NCI-H2081 (cell line): ENCODE data around the gene MYH9.
"Not testable (repeated sequence)": the region's sequence is repeated elsewhere in the genome, so short reads cannot be mapped to it uniquely, and the experiment has no call there.

ENCODE experiments used
- DNase-seq, 2 experiments: peaks; one replicate each; lab custom pipeline; 2025; lab: John Stamatoyannopoulos, UW

MYH9 gene

GRCh38 chr22:36267058-36267457 lies 120.7 kb downstream of the MYH9 start:
- DNase-seq = no peak

- DNase-seq = not testable (repeated sequence)
These were observed 123.7 kb downstream of the MYH9 start for GRCh38 chr22:36263886-36264664.

- DNase-seq = not testable (repeated sequence)
These were observed 124.5 kb downstream of the MYH9 start for GRCh38 chr22:36263216-36263673.

- not testable (repeated sequence) for DNase-seq
These were observed 125.5 kb downstream of the MYH9 start for GRCh38 chr22:36262307-36262706.

- DNase-seq = not testable (repeated sequence)
These were observed 126.1 kb downstream of the MYH9 start for GRCh38 chr22:36261675-36262074.

GRCh38 chr22:36259615-36260300 lies 128.0 kb downstream of the MYH9 start:
- DNase-seq = no peak

- DNase-seq = no peak
These were observed 128.8 kb downstream of the MYH9 start for GRCh38 chr22:36258701-36259614.

GRCh38 chr22:36257948-36258670 lies 129.7 kb downstream of the MYH9 start:
- DNase-seq = no peak

GRCh38 chr22:36257308-36257707 lies 130.5 kb downstream of the MYH9 start:
- DNase-seq = no peak

- DNase-seq = no peak
These were observed 131.3 kb downstream of the MYH9 start for GRCh38 chr22:36256478-36256877.

- DNase-seq = not testable (repeated sequence)
These were observed 132.2 kb downstream of the MYH9 start for GRCh38 chr22:36255572-36255971.

- peak in 1 of 2 experiments; percentile 2 for DNase-seq
These were observed 134.0 kb downstream of the MYH9 start for GRCh38 chr22:36253523-36254490.

- DNase-seq = no peak
These were observed 134.8 kb downstream of the MYH9 start, which contains the start of gene APOL1 for GRCh38 chr22:36252754-36253522. Gene APOL1 (plus strand): TSS chr22:36253133. CDS start chr22:36254956, 1,823 bp downstream.

GRCh38 chr22:36251979-36252608 lies 135.7 kb downstream of the MYH9 start:
- not testable (repeated sequence) for DNase-seq

- not testable (repeated sequence) for DNase-seq
These were observed 137.3 kb downstream of the MYH9 start for GRCh38 chr22:36250292-36250960.

GRCh38 chr22:36249160-36249559 lies 138.6 kb downstream of the MYH9 start:
- no peak for DNase-seq

- no peak for DNase-seq
These were observed 139.8 kb downstream of the MYH9 start for GRCh38 chr22:36247955-36248354.

GRCh38 chr22:36246718-36247117 lies 141.0 kb downstream of the MYH9 start:
- DNase-seq = no peak
